ENCODE results near the gene ZNF839.
"Not testable (repeated sequence)": the region's sequence is repeated elsewhere in the genome, so short reads cannot be mapped to it uniquely, and the experiment has no call there.

ZNF839 gene

GRCh38 chr14:102314242-102315011, 5.1 kb upstream of the ZNF839 start:
- peak; percentile 71 for DNase-seq

GRCh38 chr14:102315121-102315520, 4.4 kb upstream of the ZNF839 start:
- DNase-seq: no peak

GRCh38 chr14:102316338-102316742, 3.2 kb upstream of the ZNF839 start:
- DNase-seq: peak; percentile 79

- peak; percentile 92 for DNase-seq
Observed at GRCh38 chr14:102316743-102317563, 2.6 kb upstream of the ZNF839 start.

- DNase-seq: no peak
Observed at GRCh38 chr14:102317564-102318248, 1.8 kb upstream of the ZNF839 start.

GRCh38 chr14:102318781-102319276, 717 bp upstream of the ZNF839 start:
- no peak for DNase-seq

- peak; percentile 48 for DNase-seq
Observed at GRCh38 chr14:102320033-102320660, 601 bp downstream of the ZNF839 start.

- DNase-seq: no peak
Observed at GRCh38 chr14:102320671-102321455, 1.3 kb downstream of the ZNF839 start.

GRCh38 chr14:102321456-102322422, 2.2 kb downstream of the ZNF839 start:
- no peak for DNase-seq

- DNase-seq: peak; percentile 80
Observed at GRCh38 chr14:102323102-102323501, 3.6 kb downstream of the ZNF839 start.

GRCh38 chr14:102325791-102326345, 6.3 kb downstream of the ZNF839 start:
- no peak for DNase-seq

- DNase-seq: no peak
Observed at GRCh38 chr14:102326583-102326982, 7.0 kb downstream of the ZNF839 start.

- not testable (repeated sequence) for DNase-seq
Observed at GRCh38 chr14:102329381-102329780, 9.8 kb downstream of the ZNF839 start.

GRCh38 chr14:102330806-102331205, 11.3 kb downstream of the ZNF839 start:
- no peak for DNase-seq

GRCh38 chr14:102333390-102333789, 13.8 kb downstream of the ZNF839 start:
- DNase-seq: no peak

GRCh38 chr14:102333795-102334705, 14.5 kb downstream of the ZNF839 start:
- DNase-seq: no peak

GRCh38 chr14:102335163-102335562, 15.6 kb downstream of the ZNF839 start:
- DNase-seq: no peak

GRCh38 chr14:102338724-102339123, 19.2 kb downstream of the ZNF839 start:
- no peak for DNase-seq

- DNase-seq: no peak
Observed at GRCh38 chr14:102341566-102341965, 22.0 kb downstream of the ZNF839 start.
